ENCODE measurements around the gene KRT23.

DNA sequence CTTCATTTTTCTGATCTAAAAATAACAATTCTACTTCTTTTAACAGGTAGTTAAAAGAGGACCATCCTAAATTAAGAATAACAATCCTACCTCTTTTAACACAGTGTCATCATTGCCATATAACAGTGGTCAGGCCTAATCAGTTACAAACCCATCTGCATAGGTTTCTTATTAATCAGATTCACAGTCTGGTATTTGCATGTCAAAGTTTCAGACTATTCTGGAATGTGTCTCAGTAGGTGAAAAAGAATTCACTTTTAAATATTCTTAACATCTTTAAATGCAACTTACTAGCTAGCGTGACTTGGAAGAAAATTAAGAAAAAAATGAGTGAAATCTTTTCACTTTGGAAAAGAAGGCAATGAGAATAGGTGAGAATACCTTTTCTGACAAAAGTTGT lies 63.6 kb downstream of the KRT23 start:
- TF ChIP-seq, protein P1, sequence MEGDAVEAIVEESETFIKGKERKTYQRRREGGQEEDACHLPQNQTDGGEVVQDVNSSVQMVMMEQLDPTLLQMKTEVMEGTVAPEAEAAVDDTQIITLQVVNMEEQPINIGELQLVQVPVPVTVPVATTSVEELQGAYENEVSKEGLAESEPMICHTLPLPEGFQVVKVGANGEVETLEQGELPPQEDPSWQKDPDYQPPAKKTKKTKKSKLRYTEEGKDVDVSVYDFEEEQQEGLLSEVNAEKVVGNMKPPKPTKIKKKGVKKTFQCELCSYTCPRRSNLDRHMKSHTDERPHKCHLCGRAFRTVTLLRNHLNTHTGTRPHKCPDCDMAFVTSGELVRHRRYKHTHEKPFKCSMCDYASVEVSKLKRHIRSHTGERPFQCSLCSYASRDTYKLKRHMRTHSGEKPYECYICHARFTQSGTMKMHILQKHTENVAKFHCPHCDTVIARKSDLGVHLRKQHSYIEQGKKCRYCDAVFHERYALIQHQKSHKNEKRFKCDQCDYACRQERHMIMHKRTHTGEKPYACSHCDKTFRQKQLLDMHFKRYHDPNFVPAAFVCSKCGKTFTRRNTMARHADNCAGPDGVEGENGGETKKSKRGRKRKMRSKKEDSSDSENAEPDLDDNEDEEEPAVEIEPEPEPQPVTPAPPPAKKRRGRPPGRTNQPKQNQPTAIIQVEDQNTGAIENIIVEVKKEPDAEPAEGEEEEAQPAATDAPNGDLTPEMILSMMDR (IDR thresholded peaks at IDR 0.05), result no peak
- TF ChIP-seq POLR2A (IDR thresholded peaks at IDR 0.05), result no peak

Data from stomach (tissue), 4 donors.